ENCODE data around the gene TTLL4.

GRCh38 chr2:218708086-218708485 is 2.5 kb upstream of the TTLL4 start:
- TF ChIP-seq, protein P1, sequence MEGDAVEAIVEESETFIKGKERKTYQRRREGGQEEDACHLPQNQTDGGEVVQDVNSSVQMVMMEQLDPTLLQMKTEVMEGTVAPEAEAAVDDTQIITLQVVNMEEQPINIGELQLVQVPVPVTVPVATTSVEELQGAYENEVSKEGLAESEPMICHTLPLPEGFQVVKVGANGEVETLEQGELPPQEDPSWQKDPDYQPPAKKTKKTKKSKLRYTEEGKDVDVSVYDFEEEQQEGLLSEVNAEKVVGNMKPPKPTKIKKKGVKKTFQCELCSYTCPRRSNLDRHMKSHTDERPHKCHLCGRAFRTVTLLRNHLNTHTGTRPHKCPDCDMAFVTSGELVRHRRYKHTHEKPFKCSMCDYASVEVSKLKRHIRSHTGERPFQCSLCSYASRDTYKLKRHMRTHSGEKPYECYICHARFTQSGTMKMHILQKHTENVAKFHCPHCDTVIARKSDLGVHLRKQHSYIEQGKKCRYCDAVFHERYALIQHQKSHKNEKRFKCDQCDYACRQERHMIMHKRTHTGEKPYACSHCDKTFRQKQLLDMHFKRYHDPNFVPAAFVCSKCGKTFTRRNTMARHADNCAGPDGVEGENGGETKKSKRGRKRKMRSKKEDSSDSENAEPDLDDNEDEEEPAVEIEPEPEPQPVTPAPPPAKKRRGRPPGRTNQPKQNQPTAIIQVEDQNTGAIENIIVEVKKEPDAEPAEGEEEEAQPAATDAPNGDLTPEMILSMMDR (IDR thresholded peaks at IDR 0.05; ENCODE audit: insufficient read depth, low read length, poor library complexity, severe bottlenecking): no peak
- no peak for TF ChIP-seq EZH2phosphoT487 (conservative IDR thresholded peaks at IDR 0.05; ENCODE audit: low read length)

Measured in SU-DHL-6 (cell line).